SK-N-SH treated with all-trans-retinoic acid at 6 μM for 48 hours (cell line): ENCODE data around the gene LRCH3.
"Not testable (repeated sequence)": the region's sequence is repeated elsewhere in the genome, so short reads cannot be mapped to it uniquely, and the experiment has no call there.

Experiments
- ATAC-seq: fragments of 200-7000 bp; cut with Tn5 transposase; 3 replicates; pipeline ENCODE4 v1.9.1; 2020; ENCODE audit warnings: mild to moderate bottlenecking, moderate library complexity
- ARNTL ChIP-seq: fragments of 450-650 bp; formaldehyde crosslinking; IDR thresholded peaks from 2 replicates; pipeline ENCODE4 v1.5.0; 2020; ENCODE audit warnings: low read depth, mild to moderate bottlenecking, moderate library complexity, borderline replicate concordance
- BACH2 ChIP-seq: fragments of 250-450 bp; sonication (Bioruptor Pico); IDR thresholded peaks from 2 replicates; pipeline ENCODE4 v1.9.0; 2021; ENCODE audit warnings: mild to moderate bottlenecking, borderline replicate concordance
- CSDC2 ChIP-seq: fragments of 250-450 bp; sonication (Bioruptor Pico); IDR thresholded peaks from 2 replicates; pipeline ENCODE4 v1.5.0; 2020; ENCODE audit warnings: mild to moderate bottlenecking, moderate library complexity
- GLIS3 ChIP-seq: fragments of 250-450 bp; sonication (Bioruptor Pico); IDR thresholded peaks from 2 replicates; pipeline ENCODE4 v1.5.0; 2020; ENCODE audit warnings: mild to moderate bottlenecking, moderate library complexity
- ISL1 ChIP-seq: fragments of 250-450 bp; sonication (Bioruptor Pico); IDR thresholded peaks from 2 replicates; pipeline ENCODE4 v2.1.2; 2022; ENCODE audit warnings: mild to moderate bottlenecking, moderate library complexity
- PATZ1 ChIP-seq: fragments of 250-450 bp; sonication (Bioruptor Pico); IDR thresholded peaks from 2 replicates; pipeline ENCODE4 v1.8.0; 2020; ENCODE audit warnings: mild to moderate bottlenecking, moderate library complexity, borderline replicate concordance
- RARB ChIP-seq: fragments of 250-450 bp; sonication (Bioruptor Pico); IDR thresholded peaks from 2 replicates; pipeline ENCODE4 v1.8.0; 2021; ENCODE audit warnings: mild to moderate bottlenecking, moderate library complexity
- TCF4 ChIP-seq: fragments of 250-450 bp; sonication (Bioruptor Pico); IDR thresholded peaks from 2 replicates; pipeline ENCODE4 v1.8.0; 2021; ENCODE audit warnings: mild to moderate bottlenecking, moderate library complexity, borderline replicate concordance
- TOX ChIP-seq: fragments of 250-450 bp; sonication (Bioruptor Pico); IDR thresholded peaks from 2 replicates; pipeline ENCODE4 v1.8.0; 2021; ENCODE audit warnings: mild to moderate bottlenecking, moderate library complexity, borderline replicate concordance
- TSHZ2 ChIP-seq: fragments of 250-450 bp; sonication (Bioruptor Pico); IDR thresholded peaks from 2 replicates; pipeline ENCODE4 v1.5.0; 2020; ENCODE audit warnings: mild to moderate bottlenecking, moderate library complexity
- ZC3H10 ChIP-seq: fragments of 250-450 bp; sonication (Bioruptor Pico); IDR thresholded peaks from 2 replicates; pipeline ENCODE4 v1.5.1; 2021; ENCODE audit warnings: mild to moderate bottlenecking, moderate library complexity
- ZNF565 ChIP-seq: fragments of 450-650 bp; formaldehyde crosslinking; conservative IDR thresholded peaks from 2 replicates; pipeline ENCODE4 v1.5.0; 2020; ENCODE audit warnings: low read depth, mild to moderate bottlenecking, moderate library complexity
- ZNF70 ChIP-seq: fragments of 450-650 bp; formaldehyde crosslinking; IDR thresholded peaks from 2 replicates; pipeline ENCODE4 v1.5.0; 2020; ENCODE audit warnings: mild to moderate bottlenecking, moderate library complexity
- TF ChIP-seq, protein P1 (sequence below): fragments of 250-450 bp; sonication (Bioruptor Pico); IDR thresholded peaks from 2 replicates; pipeline ENCODE4 v1.5.1; 2021; ENCODE audit warnings: mild to moderate bottlenecking, moderate library complexity
- TF ChIP-seq, protein P2 (sequence below): fragments of 250-450 bp; sonication (Bioruptor Pico); IDR thresholded peaks from 2 replicates; pipeline ENCODE4 v1.5.1; 2020; ENCODE audit warnings: low read depth, mild to moderate bottlenecking, moderate library complexity
- TF ChIP-seq, protein P3 (sequence below): fragments of 250-450 bp; sonication (Bioruptor Pico); IDR thresholded peaks from 2 replicates; pipeline ENCODE4 v1.8.0; 2021; ENCODE audit warnings: low read depth, mild to moderate bottlenecking, moderate library complexity, borderline replicate concordance

Gene LRCH3

DNA sequence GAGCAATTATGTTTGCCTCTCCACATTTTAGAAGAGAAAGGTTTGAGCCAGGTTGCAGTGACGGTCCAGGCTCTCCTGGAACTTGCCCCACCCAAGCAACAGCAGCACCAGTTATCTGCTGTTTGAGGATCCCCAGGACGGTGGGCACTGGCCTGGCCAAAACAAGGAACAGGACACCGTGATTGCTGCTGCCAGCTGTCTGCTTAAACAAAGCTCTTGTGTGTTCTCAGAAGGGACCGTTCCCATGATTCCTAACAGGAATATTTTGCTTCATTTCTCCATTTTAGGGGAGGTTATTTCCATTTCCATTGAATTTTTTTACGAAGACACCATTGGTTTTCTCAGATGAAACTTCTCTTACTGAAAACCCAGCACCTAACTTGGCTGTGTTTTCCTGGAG, 92.5 kb downstream of the LRCH3 start (continued):
- TF ChIP-seq, protein P1, sequence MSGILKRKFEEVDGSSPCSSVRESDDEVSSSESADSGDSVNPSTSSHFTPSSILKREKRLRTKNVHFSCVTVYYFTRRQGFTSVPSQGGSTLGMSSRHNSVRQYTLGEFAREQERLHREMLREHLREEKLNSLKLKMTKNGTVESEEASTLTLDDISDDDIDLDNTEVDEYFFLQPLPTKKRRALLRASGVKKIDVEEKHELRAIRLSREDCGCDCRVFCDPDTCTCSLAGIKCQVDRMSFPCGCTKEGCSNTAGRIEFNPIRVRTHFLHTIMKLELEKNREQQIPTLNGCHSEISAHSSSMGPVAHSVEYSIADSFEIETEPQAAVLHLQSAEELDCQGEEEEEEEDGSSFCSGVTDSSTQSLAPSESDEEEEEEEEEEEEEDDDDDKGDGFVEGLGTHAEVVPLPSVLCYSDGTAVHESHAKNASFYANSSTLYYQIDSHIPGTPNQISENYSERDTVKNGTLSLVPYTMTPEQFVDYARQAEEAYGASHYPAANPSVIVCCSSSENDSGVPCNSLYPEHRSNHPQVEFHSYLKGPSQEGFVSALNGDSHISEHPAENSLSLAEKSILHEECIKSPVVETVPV (CRISPR knock-in tag): no peak

GRCh38 chr3:197884330-197884729, 93.3 kb downstream of the LRCH3 start:
- not testable (repeated sequence) for ATAC-seq

DNA sequence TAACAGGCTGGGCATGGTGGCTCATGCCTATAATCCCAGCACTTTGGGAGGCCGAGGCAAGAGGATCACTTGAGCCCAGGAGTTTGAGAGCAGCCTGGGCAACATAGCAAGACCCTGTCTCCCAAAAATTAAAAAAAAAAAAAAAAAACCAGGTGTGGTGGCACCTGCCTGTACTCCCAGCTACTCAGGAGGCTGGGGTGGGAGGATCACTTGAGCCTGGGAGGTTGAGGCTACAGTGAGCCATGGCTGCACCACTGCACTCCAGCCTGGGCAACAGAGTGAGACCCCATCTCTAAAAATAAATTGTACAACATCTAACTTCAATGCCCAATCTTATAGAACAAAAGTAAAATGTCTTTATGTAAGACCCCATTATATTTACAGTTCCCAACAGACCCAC, 95.0 kb downstream of the LRCH3 start:
- ATAC-seq: not testable (repeated sequence)

GRCh38 chr3:197887430-197888053, 96.5 kb downstream of the LRCH3 start:
- ATAC-seq: not testable (repeated sequence)

GRCh38 chr3:197888511-197888910, 97.5 kb downstream of the LRCH3 start:
- ATAC-seq: no peak
- TF ChIP-seq ZC3H10 (CRISPR knock-in tag) (no peak), ZNF70 (CRISPR knock-in tag) (no peak), GLIS3 (CRISPR knock-in tag) (no peak), TOX (CRISPR knock-in tag) (no peak)
- TF ChIP-seq, protein P1 (CRISPR knock-in tag): no peak

GRCh38 chr3:197889204-197889930, 98.3 kb downstream of the LRCH3 start:
- ATAC-seq: no peak
- no peak for TF ChIP-seq ZNF565 (CRISPR knock-in tag)
- TF ChIP-seq, protein P2, sequence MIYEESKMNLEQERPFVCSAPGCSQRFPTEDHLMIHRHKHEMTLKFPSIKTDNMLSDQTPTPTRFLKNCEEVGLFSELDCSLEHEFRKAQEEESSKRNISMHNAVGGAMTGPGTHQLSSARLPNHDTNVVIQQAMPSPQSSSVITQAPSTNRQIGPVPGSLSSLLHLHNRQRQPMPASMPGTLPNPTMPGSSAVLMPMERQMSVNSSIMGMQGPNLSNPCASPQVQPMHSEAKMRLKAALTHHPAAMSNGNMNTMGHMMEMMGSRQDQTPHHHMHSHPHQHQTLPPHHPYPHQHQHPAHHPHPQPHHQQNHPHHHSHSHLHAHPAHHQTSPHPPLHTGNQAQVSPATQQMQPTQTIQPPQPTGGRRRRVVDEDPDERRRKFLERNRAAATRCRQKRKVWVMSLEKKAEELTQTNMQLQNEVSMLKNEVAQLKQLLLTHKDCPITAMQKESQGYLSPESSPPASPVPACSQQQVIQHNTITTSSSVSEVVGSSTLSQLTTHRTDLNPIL (CRISPR knock-in tag): no peak

DNA sequence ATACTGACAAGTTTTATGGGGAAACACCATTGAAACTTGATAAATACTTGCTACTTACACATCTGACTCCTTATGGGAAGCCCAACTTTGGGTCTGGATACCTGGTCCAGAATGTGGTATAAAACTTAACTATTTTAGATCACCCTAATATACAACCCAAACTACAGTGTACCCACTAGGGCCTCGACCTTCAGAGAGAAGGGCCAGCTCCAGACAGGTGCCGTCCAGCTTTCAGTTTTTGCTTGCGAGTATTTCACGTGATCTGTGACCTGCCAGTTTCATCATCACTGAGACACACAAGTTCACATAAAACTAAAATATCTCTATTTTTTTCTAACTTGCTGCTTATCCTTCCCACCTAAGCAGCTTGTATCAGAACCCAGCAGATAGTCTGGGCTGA, 99.6 kb downstream of the LRCH3 start:
- ATAC-seq: no peak

DNA sequence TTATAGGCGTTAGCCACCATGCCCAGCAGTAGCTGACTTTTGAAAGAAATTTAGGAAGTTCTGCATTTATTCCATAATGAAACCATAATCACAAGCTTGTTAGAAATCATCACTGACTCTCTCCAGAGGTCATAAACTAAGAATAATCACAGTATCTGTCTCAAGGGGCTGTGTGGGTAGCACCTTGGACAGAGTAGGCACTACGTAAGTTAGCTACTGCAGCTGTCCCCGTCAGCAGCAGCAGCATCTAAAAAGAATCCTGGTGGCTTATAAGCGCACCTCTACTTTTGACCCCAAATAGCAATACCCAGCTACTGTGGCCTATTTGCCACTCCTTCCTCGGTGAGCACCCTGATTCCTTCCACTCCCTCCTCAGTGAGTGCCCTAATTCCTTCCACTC, 101.1 kb downstream of the LRCH3 start:
- ATAC-seq: no peak
- TF ChIP-seq ZNF565 (CRISPR knock-in tag) (no peak), CSDC2 (no peak), TSHZ2 (CRISPR knock-in tag) (no peak), ARNTL (CRISPR knock-in tag) (no peak), PATZ1 (CRISPR knock-in tag) (no peak)
- TF ChIP-seq, protein P2 (CRISPR knock-in tag): no peak

More for the DNA sequence above, 99.6 kb downstream of the LRCH3 start:
- TF ChIP-seq, protein P3, sequence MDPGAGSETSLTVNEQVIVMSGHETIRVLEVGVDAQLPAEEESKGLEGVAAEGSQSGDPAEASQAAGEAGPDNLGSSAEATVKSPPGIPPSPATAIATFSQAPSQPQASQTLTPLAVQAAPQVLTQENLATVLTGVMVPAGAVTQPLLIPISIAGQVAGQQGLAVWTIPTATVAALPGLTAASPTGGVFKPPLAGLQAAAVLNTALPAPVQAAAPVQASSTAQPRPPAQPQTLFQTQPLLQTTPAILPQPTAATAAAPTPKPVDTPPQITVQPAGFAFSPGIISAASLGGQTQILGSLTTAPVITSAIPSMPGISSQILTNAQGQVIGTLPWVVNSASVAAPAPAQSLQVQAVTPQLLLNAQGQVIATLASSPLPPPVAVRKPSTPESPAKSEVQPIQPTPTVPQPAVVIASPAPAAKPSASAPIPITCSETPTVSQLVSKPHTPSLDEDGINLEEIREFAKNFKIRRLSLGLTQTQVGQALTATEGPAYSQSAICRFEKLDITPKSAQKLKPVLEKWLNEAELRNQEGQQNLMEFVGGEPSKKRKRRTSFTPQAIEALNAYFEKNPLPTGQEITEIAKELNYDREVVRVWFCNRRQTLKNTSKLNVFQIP (CRISPR knock-in tag): no peak
- TF ChIP-seq ISL1 (CRISPR knock-in tag): no peak
- TF ChIP-seq RARB (CRISPR knock-in tag): no peak
- TF ChIP-seq ZC3H10 (CRISPR knock-in tag): no peak
- TF ChIP-seq ARNTL (CRISPR knock-in tag): no peak
- no peak for TF ChIP-seq BACH2 (CRISPR knock-in tag)
- TF ChIP-seq TCF4 (CRISPR knock-in tag): no peak
